Stimulated activated CD4-positive, alpha-beta T cell treated with anti-CD3 and anti-CD28 coated beads, Interleukin-12 subunit alpha, Interleukin-12 subunit beta, amount 100 ng/mL, for 48 hours (primary cell): ENCODE measurements around the gene CRTC3.
"Not testable (repeated sequence)": the region's sequence is repeated elsewhere in the genome, so short reads cannot be mapped to it uniquely, and the experiment has no call there.

ENCODE experiments used
- DNase-seq, 3 donors: peaks; one replicate each; pipeline ENCODE4 v3.0.0-alpha.2; 2020; ENCODE audit warnings: low read depth in 2 of 3, low spot score in 1 of 3

Gene CRTC3

GRCh38 chr15:90647326-90647725 lies 117.6 kb downstream of the CRTC3 start:
- DNase-seq = no peak

GRCh38 chr15:90648137-90649070 lies 118.7 kb downstream of the CRTC3 start:
- DNase-seq = peak; percentile 48 to 63 (median 54)

GRCh38 chr15:90650117-90650955 lies 120.6 kb downstream of the CRTC3 start:
- DNase-seq = no peak

GRCh38 chr15:90650956-90651689 lies 121.4 kb downstream of the CRTC3 start:
- DNase-seq = no peak

GRCh38 chr15:90654233-90655136 lies 124.8 kb downstream of the CRTC3 start:
- DNase-seq = no peak

- peak in 2 of 3 donors; percentile 42 to 51 for DNase-seq
Observed at GRCh38 chr15:90657520-90658172, 127.9 kb downstream of the CRTC3 start.

- no peak for DNase-seq
Observed at GRCh38 chr15:90659481-90659880, 129.8 kb downstream of the CRTC3 start.

GRCh38 chr15:90660195-90660998 lies 130.7 kb downstream of the CRTC3 start:
- peak; percentile 67 to 73 (median 70) for DNase-seq

- DNase-seq = not testable (repeated sequence)
Observed at GRCh38 chr15:90660999-90661330, 131.2 kb downstream of the CRTC3 start.

GRCh38 chr15:90664081-90664461 lies 134.3 kb downstream of the CRTC3 start:
- not testable (repeated sequence) for DNase-seq

GRCh38 chr15:90664650-90665287 lies 135.0 kb downstream of the CRTC3 start:
- DNase-seq = no peak

- peak in 2 of 3 donors; percentile 30 to 32 for DNase-seq
Observed at GRCh38 chr15:90665288-90666134, 135.8 kb downstream of the CRTC3 start.

- DNase-seq = no peak
Observed at GRCh38 chr15:90666135-90666909, 136.6 kb downstream of the CRTC3 start.

- DNase-seq = no peak
Observed at GRCh38 chr15:90667073-90667754, 137.5 kb downstream of the CRTC3 start.

GRCh38 chr15:90667755-90668345 lies 138.1 kb downstream of the CRTC3 start:
- not testable (repeated sequence) for DNase-seq

GRCh38 chr15:90670631-90671030 lies 140.9 kb downstream of the CRTC3 start:
- not testable (repeated sequence) for DNase-seq
